G401.6 (cell line): ENCODE data around the gene CLEC4M.
A peak's percentile ranks its signal among the peaks of the same experiment; 100 is the strongest.
"Not testable (repeated sequence)": the region's sequence is repeated elsewhere in the genome, so short reads cannot be mapped to it uniquely, and the experiment has no call there.

Experiments
- FAIRE-seq: peaks from 2 replicates; lab custom pipeline; 2012; peaks lifted over from hg19 to GRCh38; lab: Jason Lieb, UNC

The CLEC4M gene

DNA sequence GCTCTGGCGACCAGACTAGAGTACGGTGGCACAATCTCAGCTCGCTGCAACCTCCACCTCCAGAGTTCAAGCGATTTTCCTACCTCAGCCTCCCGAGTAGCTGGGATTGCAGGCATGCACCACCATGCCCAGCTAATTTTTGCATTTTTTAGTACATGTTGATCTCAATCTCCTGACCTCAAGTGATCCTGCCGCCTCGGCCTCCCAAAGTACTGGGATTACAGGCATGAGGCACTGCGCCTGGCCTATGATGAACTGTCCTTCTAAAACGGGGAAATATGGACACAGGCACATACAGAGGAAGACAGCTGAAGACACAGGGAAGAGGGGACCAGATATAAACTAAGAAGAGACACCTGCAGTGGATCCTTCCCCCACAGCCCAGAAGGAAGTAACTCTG is 12.7 kb downstream of the CLEC4M start:
- no peak for FAIRE-seq

DNA sequence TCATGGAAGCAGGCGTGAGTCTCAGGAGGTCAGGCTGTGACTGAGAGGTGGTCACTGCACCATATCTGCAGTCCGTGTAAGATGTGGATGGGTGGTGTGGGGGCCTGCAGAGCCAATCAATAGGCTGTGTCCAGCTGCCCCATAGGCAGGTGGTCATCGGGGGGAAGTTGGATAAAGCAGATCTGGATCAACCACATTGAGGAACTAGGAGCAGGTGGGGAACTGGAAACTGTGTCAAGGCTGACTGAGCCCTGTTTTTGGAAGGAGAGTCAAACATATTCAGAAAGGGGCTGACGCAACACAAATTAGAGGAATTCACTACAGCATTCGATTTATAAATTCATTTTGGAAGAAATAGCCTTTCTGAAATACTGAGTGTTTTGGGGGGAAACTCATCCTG is 15.0 kb downstream of the CLEC4M start:
- FAIRE-seq = no peak

DNA sequence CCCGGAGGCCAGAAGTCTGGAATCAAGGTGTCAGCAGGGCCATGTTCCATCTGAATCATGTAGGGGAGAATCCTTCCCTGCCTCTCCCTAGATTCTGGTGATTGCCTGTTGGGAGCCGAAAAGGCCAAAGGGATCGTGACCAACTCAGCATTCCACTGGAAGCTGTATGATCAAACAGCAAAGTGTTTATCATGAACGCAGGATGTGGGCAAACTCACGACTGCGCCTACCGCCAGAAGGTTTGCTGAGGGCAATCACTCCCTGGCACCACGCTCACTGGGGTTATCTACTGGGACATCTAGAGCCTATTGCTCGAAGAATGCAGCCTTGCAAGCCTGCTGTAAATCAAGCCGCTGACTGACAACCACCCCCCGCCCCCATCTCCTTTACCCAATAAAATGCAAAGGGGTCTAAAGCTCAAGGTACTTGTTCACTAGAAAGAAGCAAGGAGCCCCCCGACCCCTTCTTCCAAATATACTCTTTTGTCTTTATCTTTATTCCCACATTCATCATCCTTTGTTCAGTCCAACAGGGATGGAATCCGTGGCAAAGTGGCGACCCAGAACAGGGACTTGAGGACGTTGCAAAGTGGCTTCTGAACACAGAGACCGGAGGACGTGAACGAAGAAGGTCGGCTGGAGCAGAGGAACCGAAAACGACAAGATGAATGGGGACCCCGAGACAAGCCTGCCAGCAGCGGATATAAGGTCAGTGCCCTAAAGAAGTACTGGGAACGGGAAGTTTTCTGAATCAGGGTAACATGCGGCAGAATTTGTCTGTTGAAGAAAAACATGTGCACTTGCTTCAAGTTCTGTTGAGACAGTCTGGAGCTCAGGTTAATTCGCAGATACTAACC is 16.8 kb downstream of the CLEC4M start:
- no peak for FAIRE-seq

DNA sequence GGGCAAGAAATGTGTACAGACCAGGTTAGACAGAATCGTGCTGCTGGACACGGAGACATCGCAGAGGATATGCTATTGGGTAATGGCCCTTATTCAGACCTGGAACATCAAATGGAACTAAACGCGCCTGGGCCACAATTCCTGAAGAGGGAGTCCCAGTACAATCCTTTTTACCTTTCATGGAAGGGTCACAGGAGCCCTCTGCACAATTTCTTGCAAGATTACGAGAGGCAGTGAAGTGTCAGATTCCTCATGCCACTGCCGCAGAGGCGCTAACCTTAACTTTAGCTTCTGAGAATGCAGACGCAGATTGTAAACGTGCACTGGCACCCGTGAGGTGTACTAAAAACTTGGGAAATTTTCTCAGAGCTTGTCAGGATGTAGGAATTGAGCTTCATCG is 18.1 kb downstream of the CLEC4M start:
- FAIRE-seq = no peak

- FAIRE-seq = no peak
Measured at GRCh38 chr19:7783991-7784423, 21.0 kb downstream of the CLEC4M start.

- no peak for FAIRE-seq
Measured at GRCh38 chr19:7784856-7785255, 21.8 kb downstream of the CLEC4M start.

DNA sequence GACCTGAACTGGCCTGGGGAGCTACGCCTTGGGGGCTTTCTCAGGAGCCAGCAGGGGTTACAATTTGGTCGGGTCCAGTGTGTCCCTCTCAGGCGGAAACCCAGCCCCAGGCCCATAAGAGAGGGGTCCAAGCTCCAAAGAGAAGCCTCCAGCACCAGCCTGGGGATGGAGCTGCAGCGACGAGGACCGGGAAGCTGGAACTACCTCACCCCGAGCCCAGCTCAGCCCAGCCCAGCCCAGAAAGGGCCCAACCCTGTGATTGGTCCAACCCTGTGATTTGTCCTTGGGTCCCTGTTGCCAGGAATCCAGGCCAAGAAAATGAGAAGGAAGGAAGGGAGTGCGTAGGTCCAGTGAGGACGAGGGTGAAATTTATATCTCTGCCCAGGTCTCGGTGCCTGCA is 24.1 kb downstream of the CLEC4M start:
- no peak for FAIRE-seq

- no peak for FAIRE-seq
Measured at GRCh38 chr19:7787602-7788177, 24.6 kb downstream of the CLEC4M start.

GRCh38 chr19:7788178-7788932 is 25.3 kb downstream of the CLEC4M start:
- FAIRE-seq = no peak

DNA sequence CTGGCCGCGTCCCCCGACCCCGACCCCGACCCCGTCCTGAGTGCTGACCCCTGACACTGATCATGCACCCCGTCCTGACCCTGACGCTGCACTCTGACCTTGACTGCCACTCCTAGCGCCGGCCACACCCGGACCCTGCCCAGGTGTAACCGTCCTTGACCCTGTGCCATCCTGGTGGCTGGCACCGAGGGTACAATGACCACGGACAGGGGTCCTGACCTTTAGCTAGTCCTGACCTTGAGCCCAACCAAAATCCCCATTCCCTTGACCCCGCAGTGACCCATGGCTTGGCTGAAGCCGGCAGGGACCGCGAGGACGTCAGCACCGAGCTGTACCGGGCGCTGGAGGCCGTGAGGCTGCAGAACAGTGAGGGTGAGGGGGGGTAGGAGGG is 25.9 kb downstream of the CLEC4M start:
- FAIRE-seq = no peak

GRCh38 chr19:7789447-7789846 is 26.4 kb downstream of the CLEC4M start:
- FAIRE-seq = no peak

DNA sequence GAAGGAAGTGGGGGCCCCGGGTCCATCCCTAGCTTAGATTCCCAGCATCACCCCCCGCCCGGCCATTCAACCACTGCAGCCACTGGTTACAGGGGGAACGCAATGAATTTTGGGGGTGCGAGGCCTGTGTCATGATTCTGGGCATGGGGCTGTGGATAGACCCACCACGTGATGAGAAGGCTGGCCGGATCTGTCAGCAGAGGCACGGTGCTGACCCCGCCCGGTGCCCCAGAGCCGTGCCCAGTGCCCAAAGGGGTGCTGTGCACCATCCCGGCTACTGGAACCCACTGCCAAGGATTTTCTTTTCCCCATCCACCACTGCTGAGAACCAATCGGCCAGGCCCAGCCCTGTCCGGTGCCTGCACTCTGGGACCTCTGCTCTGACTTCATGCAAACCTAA is 27.4 kb downstream of the CLEC4M start:
- FAIRE-seq = no peak

DNA sequence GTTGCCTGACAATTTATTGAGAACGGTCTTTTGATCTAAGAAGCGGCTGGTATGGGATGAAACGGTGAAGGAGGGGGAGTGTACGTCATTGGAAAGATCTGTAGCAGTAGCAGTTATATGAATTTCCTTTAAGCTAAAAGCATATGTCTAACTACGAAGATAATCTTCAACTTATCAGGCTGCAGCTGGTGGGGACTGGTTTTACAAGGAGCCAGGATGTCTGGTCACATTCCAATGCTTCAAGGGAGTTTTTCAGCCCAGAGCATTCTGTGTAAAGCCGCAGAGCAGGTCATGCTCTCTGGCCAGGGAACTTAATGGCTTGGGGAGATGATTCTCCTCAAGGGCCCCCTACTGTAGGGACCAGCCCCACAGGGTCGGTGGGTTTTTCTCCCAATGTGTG is 29.2 kb downstream of the CLEC4M start:
- no peak for FAIRE-seq

- not testable (repeated sequence) for FAIRE-seq
Measured at GRCh38 chr19:7792701-7793100, 29.7 kb downstream of the CLEC4M start.

DNA sequence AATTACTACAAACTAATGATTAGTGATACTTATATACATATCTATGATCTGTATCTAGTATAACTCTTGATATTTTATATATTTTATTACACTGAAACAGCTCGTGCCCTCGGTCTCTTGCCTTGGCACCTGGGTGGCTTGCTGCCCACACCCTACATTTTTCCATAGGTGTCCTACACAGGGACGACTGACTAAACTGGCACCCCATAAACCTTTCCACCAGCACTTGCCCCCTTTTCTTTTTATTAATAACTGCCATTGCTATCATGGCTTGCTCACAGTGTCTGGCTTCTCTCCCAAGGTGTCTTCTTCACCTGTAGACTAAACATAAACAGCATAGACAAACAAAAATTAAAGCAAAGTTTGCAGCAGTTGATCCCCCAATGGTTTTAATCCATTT is 30.4 kb downstream of the CLEC4M start:
- no peak for FAIRE-seq

GRCh38 chr19:7795555-7796161 is 32.6 kb downstream of the CLEC4M start:
- no peak for FAIRE-seq

GRCh38 chr19:7799640-7800355 is 36.8 kb downstream of the CLEC4M start:
- FAIRE-seq = peak; percentile 91

DNA sequence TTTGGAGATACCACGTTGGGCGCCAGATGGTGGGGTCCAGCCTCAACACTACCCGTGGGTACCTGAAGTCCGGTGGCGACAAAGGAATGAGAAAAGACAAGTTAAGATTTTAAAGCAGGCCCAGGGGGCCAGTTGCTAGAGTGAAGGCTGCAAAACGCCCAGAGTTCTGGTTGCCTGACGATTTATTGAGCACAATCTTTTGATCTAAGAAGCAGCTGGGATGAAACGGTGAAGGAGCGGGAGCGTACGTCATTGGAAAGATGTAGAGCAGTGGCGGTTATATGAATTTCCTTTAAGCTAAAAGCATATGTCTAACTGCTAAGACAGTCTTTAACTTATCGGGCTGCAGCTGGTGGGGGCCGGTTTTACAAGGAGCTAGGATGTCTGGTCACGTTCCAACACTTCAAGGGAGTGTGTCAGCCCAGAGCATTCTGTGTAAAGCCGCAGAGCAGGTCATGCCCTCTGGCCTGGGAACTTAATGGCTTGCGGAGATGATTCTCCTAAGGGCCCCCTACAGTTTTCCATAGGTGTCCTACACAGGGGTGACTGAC is 38.1 kb downstream of the CLEC4M start:
- FAIRE-seq = no peak

DNA sequence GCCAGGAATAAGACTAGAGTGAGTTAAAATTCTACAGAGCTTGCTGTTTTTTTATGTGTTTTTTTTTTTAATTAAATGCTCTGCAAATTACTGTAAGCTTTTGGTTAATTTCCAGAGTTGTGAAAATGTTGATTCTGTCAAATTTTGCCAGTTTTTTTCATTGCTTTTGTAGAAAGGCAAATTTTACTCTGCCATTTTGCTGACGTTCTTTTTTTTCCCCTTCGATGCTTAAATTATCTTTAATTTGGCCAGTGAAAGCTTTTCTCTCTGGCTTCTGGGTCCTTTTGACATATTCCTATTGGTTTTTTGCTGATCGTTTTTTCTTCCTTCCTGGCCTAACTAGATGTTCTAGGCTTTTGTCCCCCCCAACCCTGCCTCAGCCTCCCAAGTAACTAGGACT is 43.2 kb downstream of the CLEC4M start:
- FAIRE-seq = no peak

DNA sequence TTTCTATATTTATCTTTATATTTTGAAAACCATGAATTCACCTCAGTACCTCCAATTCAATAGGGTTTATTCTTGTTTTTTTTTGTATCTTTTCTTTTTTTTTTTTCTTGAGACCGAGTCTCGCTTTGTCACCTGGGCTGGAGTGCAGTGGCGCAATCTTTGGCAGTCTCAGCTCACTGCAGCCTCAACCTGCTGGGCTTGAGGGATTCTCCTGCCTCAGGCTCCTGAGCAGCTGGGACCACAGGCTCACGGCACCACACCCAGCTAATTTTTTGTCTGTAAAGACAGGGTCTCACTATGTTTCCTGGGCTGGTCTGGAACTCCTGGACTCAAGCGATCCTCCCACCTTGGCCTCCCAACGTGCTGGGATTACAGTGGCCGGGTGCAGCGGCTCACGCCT is 43.8 kb downstream of the CLEC4M start:
- no peak for FAIRE-seq

- FAIRE-seq = no peak
Measured at GRCh38 chr19:7808108-7808507, 45.1 kb downstream of the CLEC4M start.

GRCh38 chr19:7811989-7812388 is 48.9 kb downstream of the CLEC4M start:
- no peak for FAIRE-seq
